Ramos (cell line): ENCODE data around the gene C20orf141.

Experiments used
- in situ Hi-C: fragments of 300-500 bp; cut with MboI; formaldehyde crosslinking; loops from one replicate; pipeline ENCODE4 v1.14.3; 2022; ENCODE audit warnings: low sequenced_read_pairs; ENCODE audit not compliant: unreplicated experiment

C20orf141 gene

DNA sequence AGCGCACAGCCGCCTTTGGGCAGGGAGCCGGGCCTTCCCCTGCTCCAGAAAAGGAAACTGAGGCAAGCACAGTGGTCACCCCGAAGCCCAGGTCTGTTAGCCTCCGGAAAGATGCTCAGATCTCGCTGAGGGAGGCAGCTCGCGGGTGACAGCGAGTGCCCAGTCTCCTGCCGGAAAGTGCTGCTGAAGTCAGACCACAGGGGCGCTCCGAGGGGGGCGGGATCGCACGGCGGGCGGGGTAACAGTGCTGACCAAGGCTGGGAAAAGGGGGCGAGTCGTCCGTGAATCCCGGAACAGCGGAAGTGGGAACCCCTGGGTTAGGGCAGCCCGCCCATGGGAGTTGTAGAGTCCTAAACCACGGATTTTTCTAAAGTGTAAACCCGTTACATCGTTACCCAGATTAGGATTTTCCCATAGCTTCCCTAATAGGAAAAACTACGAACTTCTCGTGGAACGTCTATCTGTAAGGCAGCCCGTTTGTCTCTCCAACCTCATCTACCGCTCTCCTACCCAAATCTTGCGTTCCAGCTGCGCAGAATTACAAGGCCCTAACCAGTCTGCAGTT lies 26.3 kb downstream of the C20orf141 start:
- in situ Hi-C loops, result no loop called here

DNA sequence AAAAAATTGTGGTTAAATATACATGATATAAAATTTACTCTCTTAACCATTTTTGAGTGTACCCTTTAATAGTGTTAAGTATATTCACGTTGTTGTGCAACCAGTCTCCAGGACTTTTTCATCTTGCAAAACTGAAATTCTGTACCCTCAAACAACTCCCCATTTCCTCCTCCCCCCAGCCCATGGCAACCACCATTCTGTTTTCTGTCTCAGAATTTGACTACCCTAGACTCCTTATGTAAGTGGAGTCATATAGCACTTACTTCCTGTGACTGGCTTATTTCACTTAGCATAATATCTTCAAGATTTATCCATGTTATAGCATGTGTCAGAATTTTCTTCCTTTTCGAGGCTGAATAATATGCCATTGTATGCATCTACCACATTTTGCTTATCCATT lies 30.8 kb downstream of the C20orf141 start:
- in situ Hi-C loops, result no loop called here

DNA sequence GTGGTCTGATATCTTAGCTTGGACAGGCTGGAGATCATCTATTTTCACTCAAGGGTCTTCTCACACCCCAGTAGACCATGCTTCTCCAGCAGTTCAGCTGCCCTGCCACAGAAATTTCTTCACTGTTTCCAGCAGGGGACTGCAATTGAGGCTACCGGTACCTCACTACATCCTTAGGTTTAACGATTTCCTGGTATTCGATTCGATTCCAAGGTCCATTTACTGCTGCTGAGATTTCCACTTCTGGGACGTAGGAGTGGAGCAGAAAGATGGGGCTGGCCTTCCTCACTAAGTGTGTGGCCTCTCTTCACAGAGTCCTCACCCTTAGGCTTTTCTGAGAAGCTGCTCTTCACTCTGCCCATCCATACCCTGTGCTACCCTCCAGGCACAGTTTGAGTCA lies 31.9 kb downstream of the C20orf141 start:
- in situ Hi-C loops, result no loop called here

DNA sequence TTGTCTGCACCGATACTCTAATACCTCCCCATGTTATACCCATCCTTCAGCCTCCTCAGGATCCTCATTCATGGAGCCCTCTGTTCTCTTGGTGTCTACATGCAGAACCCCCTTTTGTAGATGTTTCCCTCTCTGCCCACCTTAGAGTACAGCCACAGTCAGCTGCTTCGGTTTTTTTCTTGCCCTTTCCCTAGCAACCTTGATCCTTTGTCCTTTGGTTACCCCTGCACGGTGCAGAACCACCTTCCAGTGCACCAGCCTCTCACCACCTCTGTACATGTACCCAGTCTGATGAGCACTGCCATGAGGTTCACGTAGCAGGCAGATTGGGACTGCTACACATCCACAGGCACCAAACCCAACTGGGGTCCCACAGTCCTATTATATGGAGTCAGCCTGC lies 33.0 kb downstream of the C20orf141 start:
- in situ Hi-C loops, result no loop called here

DNA sequence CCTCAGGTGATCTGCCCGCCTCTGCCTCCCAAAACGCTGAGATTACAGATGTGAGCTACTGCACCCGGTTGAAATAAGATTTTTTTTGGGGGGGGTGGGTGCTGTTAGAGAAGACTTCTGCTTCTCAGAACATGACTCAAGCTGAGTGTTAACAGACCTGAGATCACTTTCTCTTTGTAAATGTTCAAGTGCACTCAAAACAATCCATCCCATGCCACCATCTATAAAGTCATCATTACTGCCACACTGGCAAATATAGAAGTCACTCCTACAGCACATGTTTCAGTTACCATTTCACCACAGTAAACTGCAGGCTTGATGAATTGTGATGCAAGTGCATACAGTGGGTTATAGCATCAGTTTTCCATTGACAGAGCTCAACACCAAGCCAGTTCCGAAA lies 34.7 kb downstream of the C20orf141 start:
- in situ Hi-C loops, result no loop called here

DNA sequence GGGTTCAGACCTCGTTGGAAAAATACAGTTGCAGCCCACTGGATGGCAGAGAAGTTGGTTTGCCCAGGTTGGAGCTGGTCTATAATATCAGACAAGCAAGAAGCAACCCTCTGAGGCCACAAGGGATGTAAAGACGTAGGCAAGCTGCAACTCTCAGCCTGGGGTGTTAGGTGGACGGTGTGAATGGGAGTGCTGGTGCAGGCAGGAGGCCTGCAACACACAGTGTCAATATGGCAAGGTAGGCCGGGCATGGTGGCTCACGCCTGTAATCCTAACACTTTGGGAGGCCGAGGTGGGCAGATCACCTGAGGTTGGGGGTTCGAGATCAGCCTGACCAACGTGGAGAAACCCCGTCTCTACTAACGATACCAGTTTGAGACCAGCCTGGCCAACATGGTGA lies 36.3 kb downstream of the C20orf141 start:
- in situ Hi-C loops, result no loop called here

DNA sequence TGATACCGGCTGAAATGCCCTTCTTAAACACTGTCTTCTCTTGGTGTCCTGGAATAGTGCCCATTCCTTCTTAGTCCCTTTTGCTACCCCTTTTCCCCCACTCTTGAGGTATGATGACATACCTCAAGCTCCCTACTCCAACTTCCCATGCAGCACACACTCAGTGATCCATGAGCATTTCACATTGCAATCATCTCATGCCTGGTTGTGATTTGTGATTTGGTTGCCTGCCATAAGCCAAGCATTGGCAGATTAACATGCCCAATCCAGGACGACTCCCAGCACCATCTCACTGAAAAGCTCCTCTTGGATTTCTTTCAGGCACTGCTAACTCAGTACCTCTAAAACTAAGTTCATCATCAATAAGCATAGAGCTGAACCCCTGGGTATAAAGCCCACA lies 43.8 kb downstream of the C20orf141 start:
- in situ Hi-C loops, result no loop called here

DNA sequence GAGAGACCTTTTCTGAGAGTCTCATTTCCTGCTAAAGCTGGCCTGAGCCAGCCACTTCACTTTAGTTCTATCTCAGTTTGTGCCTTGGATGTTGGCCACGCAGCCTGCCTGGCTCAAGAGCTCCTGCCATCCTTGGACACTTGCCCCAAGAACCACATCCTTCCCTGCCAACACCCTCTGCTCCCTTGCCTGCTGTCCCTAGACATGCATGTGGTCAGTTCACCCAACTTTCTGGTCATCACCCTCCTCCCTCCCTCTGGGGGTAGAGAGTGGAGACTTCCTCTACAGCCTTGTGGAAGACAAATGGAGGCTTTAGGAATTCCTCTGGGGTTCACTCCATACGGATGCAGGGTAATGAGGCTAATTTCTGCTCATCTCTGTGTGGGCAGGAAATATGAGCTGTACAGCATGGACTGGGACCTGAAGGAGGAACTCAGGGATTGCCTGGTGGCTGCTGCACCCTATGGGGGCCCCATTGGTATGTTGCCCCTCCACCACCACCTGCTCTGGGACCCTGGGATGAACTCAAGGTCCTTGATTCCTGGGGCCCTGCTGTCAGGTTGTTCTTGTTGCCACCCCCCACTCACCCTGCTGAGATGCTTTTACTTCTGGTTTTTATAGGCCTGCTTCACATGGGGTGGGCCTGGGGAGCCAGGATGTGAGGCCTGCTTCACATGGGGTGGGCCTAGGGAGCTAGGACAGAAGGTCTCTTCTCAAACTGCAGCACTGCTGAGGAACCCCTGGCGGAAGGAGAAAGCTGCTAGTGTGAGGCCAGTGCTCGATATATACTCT lies 44.7 kb downstream of the C20orf141 start:
- in situ Hi-C loops, result no loop called here

DNA sequence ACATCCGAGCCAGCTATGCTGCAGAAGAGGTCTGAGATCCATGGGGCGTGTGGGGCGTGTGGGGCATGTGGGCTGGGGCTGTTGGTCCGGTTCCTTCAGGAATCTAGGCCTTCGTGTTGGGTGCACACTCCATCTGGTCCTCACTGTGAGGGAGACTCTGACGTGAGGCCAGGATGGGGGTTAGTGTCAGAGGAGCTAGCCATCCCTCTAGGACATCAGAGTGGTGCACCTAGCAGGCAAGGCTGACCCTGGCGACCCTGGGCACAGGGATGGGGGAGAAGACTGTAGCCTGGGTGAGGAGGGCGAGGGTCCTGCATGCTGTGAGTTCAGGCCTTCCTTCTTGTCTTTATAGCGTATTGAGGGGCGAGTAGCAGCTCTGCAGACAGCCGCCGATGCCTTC lies 49.8 kb downstream of the C20orf141 start:
- in situ Hi-C loops, result no loop called here

DNA sequence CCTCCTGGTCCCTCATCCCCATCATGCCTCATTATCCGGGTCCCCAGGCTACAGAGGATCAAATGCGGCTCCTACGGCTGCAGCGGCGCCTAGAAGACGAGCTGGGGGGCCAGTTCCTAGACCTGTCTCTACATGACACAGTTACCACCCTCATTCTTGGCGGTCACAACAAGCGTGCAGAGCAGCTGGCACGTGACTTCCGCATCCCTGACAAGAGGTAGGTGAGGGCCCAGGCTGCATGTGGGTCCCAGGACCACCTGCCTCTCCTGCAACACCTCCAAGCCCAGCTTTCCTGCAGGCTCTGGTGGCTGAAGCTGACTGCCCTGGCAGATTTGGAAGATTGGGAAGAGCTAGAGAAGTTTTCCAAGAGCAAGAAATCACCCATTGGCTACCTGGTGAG lies 50.3 kb downstream of the C20orf141 start:
- in situ Hi-C loops, result no loop called here
